HCT116 (cell line): Measurements from ENCODE around the gene LRP1.

ENCODE experiments used
- POLR2AphosphoS5 ChIP-seq: IDR thresholded peaks from 2 replicates; pipeline ENCODE4 v1.6.1; 2011; ENCODE audit warnings: mild to moderate bottlenecking, low read depth, low read length, moderate library complexity
- ZFX ChIP-seq: fragments of 450-650 bp; IDR thresholded peaks from 2 replicates; pipeline ENCODE4 v1.6.1; 2017
- TF ChIP-seq, protein P1 (sequence below): IDR thresholded peaks from 2 replicates; pipeline ENCODE4 v1.6.1; 2012; ENCODE audit warnings: low read depth
- TF ChIP-seq, protein P2 (sequence below): IDR thresholded peaks from 2 replicates; pipeline ENCODE4 v1.6.1; 2012

DNA sequence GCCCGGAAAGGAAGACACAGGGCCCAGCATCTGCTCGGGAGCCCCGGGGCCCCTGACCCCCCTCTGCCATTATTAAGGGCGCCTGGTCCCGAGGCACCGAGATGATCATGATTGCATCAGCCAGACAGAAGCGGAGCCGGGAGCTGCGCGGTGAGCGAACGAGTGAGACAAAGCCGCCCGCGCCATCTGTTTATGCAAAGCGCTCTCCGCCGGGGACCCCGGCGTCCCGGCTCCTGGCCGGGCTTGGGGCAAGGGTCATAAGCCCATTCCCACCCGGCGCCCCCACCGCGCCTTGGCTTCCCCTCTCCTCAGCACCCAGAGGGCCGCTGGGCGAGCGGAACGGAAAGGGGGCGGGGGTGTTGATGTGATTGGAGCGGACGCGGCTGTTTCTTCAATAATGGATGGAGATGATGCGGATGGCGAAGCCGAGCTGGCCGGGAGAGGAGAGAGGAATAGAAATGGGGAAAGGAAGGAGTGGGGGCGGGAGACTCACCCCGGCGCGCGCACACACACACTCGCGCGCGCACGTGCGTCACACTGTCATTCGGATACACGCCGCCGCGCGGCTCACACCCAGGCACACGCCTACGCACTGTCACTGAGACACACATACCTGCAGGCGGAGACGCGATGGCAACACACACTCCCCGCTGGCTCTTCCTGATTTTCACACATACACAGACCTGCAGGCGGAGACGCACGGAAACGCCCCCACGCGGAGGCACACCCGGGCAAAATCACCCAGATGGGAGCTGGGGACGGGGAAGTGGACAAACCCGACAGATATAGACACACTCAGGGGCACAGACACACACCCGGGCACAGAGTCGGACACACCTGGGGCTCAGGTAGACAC, 112.0 kb downstream of the LRP1 start:
- TF ChIP-seq, protein P1, sequence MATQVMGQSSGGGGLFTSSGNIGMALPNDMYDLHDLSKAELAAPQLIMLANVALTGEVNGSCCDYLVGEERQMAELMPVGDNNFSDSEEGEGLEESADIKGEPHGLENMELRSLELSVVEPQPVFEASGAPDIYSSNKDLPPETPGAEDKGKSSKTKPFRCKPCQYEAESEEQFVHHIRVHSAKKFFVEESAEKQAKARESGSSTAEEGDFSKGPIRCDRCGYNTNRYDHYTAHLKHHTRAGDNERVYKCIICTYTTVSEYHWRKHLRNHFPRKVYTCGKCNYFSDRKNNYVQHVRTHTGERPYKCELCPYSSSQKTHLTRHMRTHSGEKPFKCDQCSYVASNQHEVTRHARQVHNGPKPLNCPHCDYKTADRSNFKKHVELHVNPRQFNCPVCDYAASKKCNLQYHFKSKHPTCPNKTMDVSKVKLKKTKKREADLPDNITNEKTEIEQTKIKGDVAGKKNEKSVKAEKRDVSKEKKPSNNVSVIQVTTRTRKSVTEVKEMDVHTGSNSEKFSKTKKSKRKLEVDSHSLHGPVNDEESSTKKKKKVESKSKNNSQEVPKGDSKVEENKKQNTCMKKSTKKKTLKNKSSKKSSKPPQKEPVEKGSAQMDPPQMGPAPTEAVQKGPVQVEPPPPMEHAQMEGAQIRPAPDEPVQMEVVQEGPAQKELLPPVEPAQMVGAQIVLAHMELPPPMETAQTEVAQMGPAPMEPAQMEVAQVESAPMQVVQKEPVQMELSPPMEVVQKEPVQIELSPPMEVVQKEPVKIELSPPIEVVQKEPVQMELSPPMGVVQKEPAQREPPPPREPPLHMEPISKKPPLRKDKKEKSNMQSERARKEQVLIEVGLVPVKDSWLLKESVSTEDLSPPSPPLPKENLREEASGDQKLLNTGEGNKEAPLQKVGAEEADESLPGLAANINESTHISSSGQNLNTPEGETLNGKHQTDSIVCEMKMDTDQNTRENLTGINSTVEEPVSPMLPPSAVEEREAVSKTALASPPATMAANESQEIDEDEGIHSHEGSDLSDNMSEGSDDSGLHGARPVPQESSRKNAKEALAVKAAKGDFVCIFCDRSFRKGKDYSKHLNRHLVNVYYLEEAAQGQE: no peak
- TF ChIP-seq POLR2AphosphoS5 (peak; percentile 50), ZFX (no peak)
- TF ChIP-seq, protein P2, sequence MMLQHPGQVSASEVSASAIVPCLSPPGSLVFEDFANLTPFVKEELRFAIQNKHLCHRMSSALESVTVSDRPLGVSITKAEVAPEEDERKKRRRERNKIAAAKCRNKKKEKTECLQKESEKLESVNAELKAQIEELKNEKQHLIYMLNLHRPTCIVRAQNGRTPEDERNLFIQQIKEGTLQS: no peak
